Gastrocnemius medialis (tissue), 4 donors: Measurements from ENCODE around the gene TTLL13. TPM values are rescaled to one million over a fixed set of nuclear protein-coding genes. Genes with fewer than 3 reads are reported as not detected.
A peak's percentile ranks its signal among the peaks of the same experiment; 100 is the strongest.

Source experiments
- ATAC-seq, 2 donors: fragments of 150-250 bp; one replicate each; pipeline ENCODE4 v1.9.1; 2016
- DNase-seq, 2 donors: peaks; one replicate each; pipeline ENCODE4 v3.0.0-alpha.2; 2019
- H3K27ac ChIP-seq, 4 donors: fragments of 200-600 bp; sonication (generic); 1 replicate in 1 of 4; 2 replicates in 3 of 4; pipeline ENCODE4 v1.5.1; 2016 to 2018; ENCODE audit warnings: mild to moderate bottlenecking in 2 of 4, moderate library complexity in 1 of 4
- H3K27me3 ChIP-seq, 3 donors: fragments of 200-600 bp; sonication (generic) in 2 of 3; 1 replicate in 1 of 3; 2 replicates in 2 of 3; pipeline versions ENCODE4 v1.5.1 to v1.6.0; 2016 to 2019; ENCODE audit warnings: mild to moderate bottlenecking in 1 of 3, moderate library complexity in 1 of 3
- H3K36me3 ChIP-seq, 2 donors: fragments of 200-600 bp; sonication (generic) in 1 of 2; one replicate each; pipeline ENCODE4 v1.5.1; 2017 to 2018
- H3K4me1 ChIP-seq, 2 donors: fragments of 200-600 bp; sonication (generic) in 1 of 2; one replicate each; pipeline ENCODE4 v1.5.1; 2016 to 2017; ENCODE audit warnings: mild to moderate bottlenecking in 2 of 2
- H3K4me3 ChIP-seq, 4 donors: fragments of 200-600 bp; sonication (generic) in 3 of 4; 1 replicate in 1 of 4; 2 replicates in 3 of 4; pipeline ENCODE4 v1.5.1; 2016 to 2019; ENCODE audit warnings: mild to moderate bottlenecking in 2 of 4
- H3K9me3 ChIP-seq, 3 donors: fragments of 200-600 bp; sonication (generic) in 2 of 3; 1 replicate in 1 of 3; 2 replicates in 2 of 3; pipeline ENCODE4 v1.5.1; 2016 to 2019
- POLR2A ChIP-seq, 2 donors: fragments of 450-650 bp; IDR thresholded peaks; one replicate each; pipeline ENCODE4 v1.6.1; 2017; ENCODE audit warnings: antibody characterized with exemption in 2 of 2, mild to moderate bottlenecking in 2 of 2, moderate library complexity in 2 of 2
- in situ Hi-C, 4 donors: fragments of 200-750 bp; cut with MboI; loops; one replicate each; pipeline versions ENCODE4 v1.15.0 to v1.8.0; 2017; ENCODE audit warnings: low sequenced_read_pairs in 4 of 4
- intact Hi-C: fragments of 100-400 bp; cut with DNase I; formaldehyde crosslinking; loops from one replicate; pipeline ENCODE4 v1.15.1; 2023; ENCODE audit warnings: low total_unique reads
- total RNA-seq, 4 donors: library from RNA; depleted of rRNA; stranded (reverse); fragments of >200 nt; gene quantifications; one replicate each; pipeline versions ENCODE4 v1.1.0 to v1.2.3, GENCODE V29; 2016
- TF ChIP-seq, protein P1 (sequence below), 5 experiments: fragments of 450-650 bp in 3 of 5; fragments of 200-600 bp in 2 of 5; sonication (generic) in 2 of 5; IDR thresholded peaks in 4 of 5; conservative IDR thresholded peaks in 1 of 5; 1 replicate in 4 of 5; 2 replicates in 1 of 5; pipeline ENCODE4 v1.5.1; 2016 to 2019; ENCODE audit warnings: antibody characterized with exemption in 5 of 5, mild to moderate bottlenecking in 3 of 5, moderate library complexity in 3 of 5

The TTLL13 gene
- total RNA-seq, 4 donors from 2014 or later = not detected

- intact Hi-C loops = no loop called here
- H3K27ac ChIP-seq = no peak overlapping the region
- no peaks in the 10 kb centered on the region for H3K27me3 ChIP-seq
- peaks cover 0 to 5% of the 10 kb centered on the region in 2 donors for H3K4me1 ChIP-seq
- no peaks in the 10 kb centered on the region for H3K36me3 ChIP-seq
- no peak for DNase-seq
- TF ChIP-seq, protein P1, sequence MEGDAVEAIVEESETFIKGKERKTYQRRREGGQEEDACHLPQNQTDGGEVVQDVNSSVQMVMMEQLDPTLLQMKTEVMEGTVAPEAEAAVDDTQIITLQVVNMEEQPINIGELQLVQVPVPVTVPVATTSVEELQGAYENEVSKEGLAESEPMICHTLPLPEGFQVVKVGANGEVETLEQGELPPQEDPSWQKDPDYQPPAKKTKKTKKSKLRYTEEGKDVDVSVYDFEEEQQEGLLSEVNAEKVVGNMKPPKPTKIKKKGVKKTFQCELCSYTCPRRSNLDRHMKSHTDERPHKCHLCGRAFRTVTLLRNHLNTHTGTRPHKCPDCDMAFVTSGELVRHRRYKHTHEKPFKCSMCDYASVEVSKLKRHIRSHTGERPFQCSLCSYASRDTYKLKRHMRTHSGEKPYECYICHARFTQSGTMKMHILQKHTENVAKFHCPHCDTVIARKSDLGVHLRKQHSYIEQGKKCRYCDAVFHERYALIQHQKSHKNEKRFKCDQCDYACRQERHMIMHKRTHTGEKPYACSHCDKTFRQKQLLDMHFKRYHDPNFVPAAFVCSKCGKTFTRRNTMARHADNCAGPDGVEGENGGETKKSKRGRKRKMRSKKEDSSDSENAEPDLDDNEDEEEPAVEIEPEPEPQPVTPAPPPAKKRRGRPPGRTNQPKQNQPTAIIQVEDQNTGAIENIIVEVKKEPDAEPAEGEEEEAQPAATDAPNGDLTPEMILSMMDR (IDR thresholded peaks at IDR 0.05 in 4 of 5, conservative IDR thresholded peaks at IDR 0.05 in 1 of 5) = no peak
- no peak for TF ChIP-seq POLR2A (IDR thresholded peaks at IDR 0.05)
- in situ Hi-C loops = loop anchor here (25.0 kb wide), 2 partner anchors 306 to 581 kb away; partner anchors contain the start of gene FES (in 4 of the 4)
- ATAC-seq = no peak
- no peaks in the 10 kb centered on the region for H3K9me3 ChIP-seq
- no peak overlapping the region for H3K4me3 ChIP-seq
These were observed 56.6 kb downstream of the TTLL13 start for GRCh38 chr15:90305932-90306331.

- H3K4me1 ChIP-seq = peaks cover 0 to 5% of the 10 kb centered on the region in 2 donors
- intact Hi-C loops (no loop called here), in situ Hi-C loops (loop anchor here (25.0 kb wide), 2 partner anchors 306 to 581 kb away; partner anchors contain the start of gene FES (in 4 of the 4))
- ATAC-seq (no peak), DNase-seq (no peak)
- no peak overlapping the region for H3K4me3 ChIP-seq
- no peaks in the 10 kb centered on the region for H3K9me3 ChIP-seq
- TF ChIP-seq, protein P1 (IDR thresholded peaks at IDR 0.05 in 4 of 5, conservative IDR thresholded peaks at IDR 0.05 in 1 of 5) = no peak
- TF ChIP-seq POLR2A (IDR thresholded peaks at IDR 0.05) = no peak
- H3K27ac ChIP-seq = no peak overlapping the region
- H3K36me3 ChIP-seq = no peaks in the 10 kb centered on the region
- H3K27me3 ChIP-seq = no peaks in the 10 kb centered on the region
These were observed 57.2 kb downstream of the TTLL13 start for GRCh38 chr15:90306560-90306959.

DNA sequence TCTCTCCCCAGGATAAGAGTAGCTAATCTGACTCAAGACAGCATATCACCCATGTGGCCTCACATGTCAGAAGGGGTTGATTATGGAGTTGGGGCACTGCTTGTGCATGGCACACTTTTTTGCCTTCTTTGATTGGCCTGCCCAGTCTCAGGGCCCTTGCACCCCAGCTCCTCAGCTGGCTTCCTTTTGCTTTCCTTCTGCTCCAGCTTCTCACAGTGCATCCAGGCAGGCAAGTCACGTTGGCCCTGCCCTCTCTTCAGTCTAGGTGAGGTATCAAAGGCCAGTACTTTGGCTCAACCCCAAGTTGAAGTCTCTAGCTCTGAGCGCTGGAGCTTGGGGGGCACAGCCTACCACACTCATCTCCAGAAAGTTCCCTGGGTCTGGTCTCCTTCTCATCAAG lies 58.3 kb downstream of the TTLL13 start:
- H3K27ac ChIP-seq = no peak overlapping the region
- TF ChIP-seq, protein P1 (IDR thresholded peaks at IDR 0.05 in 4 of 5, conservative IDR thresholded peaks at IDR 0.05 in 1 of 5) = no peak
- no peak for TF ChIP-seq POLR2A (IDR thresholded peaks at IDR 0.05)
- intact Hi-C loops (no loop called here), in situ Hi-C loops (loop anchor here (25.0 kb wide), 2 partner anchors 305 to 580 kb away; partner anchors contain the start of gene FES (in 4 of the 4))
- no peaks in the 10 kb centered on the region for H3K36me3 ChIP-seq
- no peak overlapping the region for H3K4me3 ChIP-seq
- ATAC-seq (no peak), DNase-seq (no peak)
- no peaks in the 10 kb centered on the region for H3K27me3 ChIP-seq
- H3K9me3 ChIP-seq = no peaks in the 10 kb centered on the region
- H3K4me1 ChIP-seq = no peaks in the 10 kb centered on the region

DNA sequence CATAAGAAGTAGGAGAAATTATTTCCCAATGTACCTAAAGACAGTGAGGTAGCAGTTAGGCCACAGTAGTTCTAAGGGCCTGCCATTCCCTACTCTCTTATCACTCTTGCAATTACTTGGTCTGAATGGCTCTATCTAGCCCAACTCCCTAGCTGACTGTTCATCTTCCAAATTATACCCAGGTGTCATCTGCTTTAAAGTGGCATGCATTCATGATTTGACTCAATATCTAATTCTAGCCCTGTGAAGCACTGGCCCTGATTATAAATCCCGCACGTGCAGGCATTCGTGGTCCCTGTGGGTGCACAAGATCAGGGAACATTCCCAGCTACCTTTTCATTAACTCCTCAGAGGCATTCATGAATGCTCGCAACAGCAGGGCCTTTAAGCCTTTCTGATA lies 59.7 kb downstream of the TTLL13 start:
- TF ChIP-seq, protein P1 (IDR thresholded peaks at IDR 0.05 in 4 of 5, conservative IDR thresholded peaks at IDR 0.05 in 1 of 5) = no peak
- TF ChIP-seq POLR2A (IDR thresholded peaks at IDR 0.05) = no peak
- DNase-seq = no peak
- no peaks in the 10 kb centered on the region for H3K27me3 ChIP-seq
- in situ Hi-C loops = loop anchor here (25.0 kb wide), 2 partner anchors 303 to 578 kb away; partner anchors contain the start of gene FES (in 4 of the 4)
- H3K9me3 ChIP-seq = no peaks in the 10 kb centered on the region
- no peaks in the 10 kb centered on the region for H3K36me3 ChIP-seq
- H3K4me3 ChIP-seq = no peak overlapping the region
- intact Hi-C loops = no loop called here
- no peak overlapping the region for H3K27ac ChIP-seq
- peak; percentile 68 to 79 for ATAC-seq
- no peaks in the 10 kb centered on the region for H3K4me1 ChIP-seq

Other genes with a start within 250 kb of the TTLL13 start
- gene ZNF710, start 248.2 kb upstream of the TTLL13 start, total RNA-seq = 1 to 10 TPM; 2.6 to 5.4 (median 3.2) TPM
- gene IDH2, start 147.1 kb upstream of the TTLL13 start, total RNA-seq = 100 to 1,000 TPM; 349 to 547 (median 423) TPM
- 10 to 100 TPM in 1 of 4 donors, 1 to 10 TPM in 3; 2.1 to 12.1 (median 6.4) TPM for gene SEMA4B, start 48.2 kb upstream of the TTLL13 start, total RNA-seq
- gene CIB1, start 15.6 kb upstream of the TTLL13 start, total RNA-seq = 10 to 100 TPM; 15.5 to 43.4 (median 30.7) TPM
- 1 to 10 TPM; 1.8 to 6.9 (median 4.3) TPM for gene GDPGP1, start 15.3 kb upstream of the TTLL13 start, total RNA-seq
- 100 to 1,000 TPM; 160 to 323 (median 274) TPM for gene NGRN, start 16.1 kb downstream of the TTLL13 start, total RNA-seq
- gene ZNF774, start 102.7 kb downstream of the TTLL13 start, total RNA-seq = 10 to 100 TPM in 1 of 4 donors, 1 to 10 TPM in 3; 2.1 to 17.1 (median 5.4) TPM
- gene IQGAP1, start 138.7 kb downstream of the TTLL13 start, total RNA-seq = 10 to 100 TPM; 39.1 to 92.7 (median 59.1) TPM